ENCODE data around the gene SOCS1.

Gene SOCS1

DNA sequence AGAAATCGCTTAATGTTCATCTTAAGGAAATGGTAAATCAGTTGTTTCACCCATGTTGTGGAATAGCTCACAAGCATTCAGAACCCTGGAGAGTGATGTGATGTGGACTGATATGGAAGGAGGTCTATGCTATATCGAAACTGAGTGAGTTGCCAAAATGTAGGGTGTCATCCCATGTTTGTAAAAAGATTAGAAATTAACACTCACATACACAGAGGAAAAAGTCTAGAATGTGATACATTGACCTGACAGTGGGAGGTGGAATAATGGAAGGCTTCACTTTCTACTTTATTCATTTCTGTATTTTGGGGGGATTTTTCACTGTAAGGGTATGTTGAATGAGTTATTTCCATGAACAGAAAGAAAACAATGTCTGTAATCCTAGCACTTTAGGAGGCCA, 29.8 kb upstream of the SOCS1 start:
- DNase-seq (ENCODE audit: low spot score), result no peak

DNA sequence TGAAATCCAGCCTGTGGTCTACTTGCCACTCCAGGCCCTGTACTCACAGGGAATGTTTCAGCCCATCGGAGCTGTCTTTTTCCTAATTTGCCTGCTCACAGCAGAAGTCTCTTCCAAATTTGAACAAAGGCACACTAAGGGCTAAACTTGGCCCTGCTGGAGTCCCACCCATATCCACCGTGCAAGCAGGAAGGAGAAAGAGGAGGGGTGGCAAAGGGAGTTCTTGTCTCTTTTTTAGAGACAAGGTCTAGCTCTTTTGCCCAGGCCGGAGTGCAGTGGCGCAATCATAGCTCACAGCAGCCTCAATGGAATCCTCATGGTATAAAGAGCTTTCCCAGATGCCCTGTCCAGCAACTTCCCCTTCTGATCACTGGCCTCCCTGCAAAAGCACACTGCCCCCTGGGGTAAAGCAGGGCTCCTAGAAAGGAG, 27.8 kb upstream of the SOCS1 start:
- DNase-seq (ENCODE audit: low spot score), result no peak

DNA sequence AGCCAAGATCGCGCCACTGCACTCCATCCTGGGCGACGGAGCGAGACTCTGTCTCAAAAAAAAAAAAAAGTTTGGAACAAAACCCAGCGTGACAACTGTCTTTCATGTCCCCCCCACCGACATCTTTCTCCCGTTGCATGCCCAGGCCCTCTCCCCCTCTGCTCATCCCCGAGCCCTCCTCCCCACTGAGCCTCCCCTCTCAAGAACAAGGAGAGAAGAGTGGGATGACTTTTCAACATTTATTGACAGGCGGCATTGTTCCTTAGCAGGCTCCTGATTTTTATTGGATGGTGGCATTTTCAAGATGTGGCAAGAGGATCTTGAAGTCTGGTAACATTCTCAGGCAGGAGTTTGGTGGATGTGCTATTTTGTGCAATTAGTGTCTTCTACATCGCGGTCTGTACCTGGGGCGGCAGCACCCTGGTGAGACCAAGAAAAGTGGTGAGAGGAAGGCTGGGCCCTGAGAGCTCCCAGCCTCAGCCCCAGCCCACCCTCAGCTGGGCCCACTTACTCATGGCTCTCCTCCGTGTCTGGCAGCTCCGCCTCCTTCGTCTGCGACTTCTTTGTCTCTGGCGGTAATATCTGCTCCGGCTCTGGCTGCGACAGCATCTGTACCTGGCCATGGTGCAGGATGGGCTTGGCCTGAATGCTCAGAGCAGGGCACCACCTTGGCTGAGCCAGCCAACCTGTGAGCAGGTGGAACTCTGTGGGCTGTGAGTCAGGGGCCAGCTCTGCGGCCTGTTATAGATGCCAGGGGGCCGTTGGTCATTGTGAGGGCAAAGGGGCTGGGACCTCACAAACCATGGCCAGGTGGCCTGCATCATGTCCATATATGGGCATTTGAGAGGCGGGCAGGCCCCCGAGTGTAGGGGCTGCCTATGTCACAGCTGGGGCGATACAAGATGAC, 24.9 kb upstream of the SOCS1 start, which contains the start of gene PRM1:
TSS of gene PRM1 (minus strand) at position 715 of the 907 bp plus-strand sequence. CDS start at position 623, 92 bp downstream.
- DNase-seq (ENCODE audit: low spot score), result no peak

- no peak for DNase-seq (ENCODE audit: low spot score)
These were observed 23.0 kb upstream of the SOCS1 start for GRCh38 chr16:11278681-11279628.

- no peak for DNase-seq (ENCODE audit: low spot score)
These were observed 21.8 kb upstream of the SOCS1 start for GRCh38 chr16:11277607-11278337.

DNA sequence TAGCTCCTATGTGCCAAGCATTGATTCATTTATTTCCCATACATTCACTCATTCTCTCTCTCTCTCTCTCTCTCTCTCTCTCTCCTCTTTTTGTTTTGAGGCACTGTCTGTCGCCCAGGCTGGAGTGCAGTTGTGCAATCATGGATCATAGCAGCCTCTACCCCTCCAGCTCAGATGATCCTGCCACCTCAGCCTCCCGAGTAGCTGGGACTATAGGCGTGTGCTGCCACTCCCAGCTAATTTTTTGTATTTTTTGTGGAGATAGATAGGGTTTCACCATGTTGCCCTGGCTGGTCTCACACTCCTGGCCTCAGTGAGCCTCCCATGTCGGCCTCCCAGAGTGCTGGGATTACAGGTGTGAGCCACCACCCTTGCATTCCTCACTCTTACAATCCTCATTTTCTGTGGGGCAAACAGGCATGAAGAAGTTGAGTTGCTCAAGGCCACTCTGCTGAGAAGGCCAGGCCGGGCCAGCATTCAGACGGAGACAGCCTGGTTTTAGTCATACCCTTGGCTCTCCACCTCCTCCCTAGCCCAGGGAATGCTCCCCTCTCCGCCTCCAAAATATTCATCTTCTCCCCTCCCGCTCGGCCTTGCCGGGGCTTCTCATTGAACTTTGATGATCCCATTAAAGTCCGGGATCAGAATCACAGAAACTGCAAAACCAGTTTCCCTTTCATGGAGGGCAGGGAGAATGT, 21.0 kb upstream of the SOCS1 start:
- DNase-seq (ENCODE audit: low spot score), result no peak

DNA sequence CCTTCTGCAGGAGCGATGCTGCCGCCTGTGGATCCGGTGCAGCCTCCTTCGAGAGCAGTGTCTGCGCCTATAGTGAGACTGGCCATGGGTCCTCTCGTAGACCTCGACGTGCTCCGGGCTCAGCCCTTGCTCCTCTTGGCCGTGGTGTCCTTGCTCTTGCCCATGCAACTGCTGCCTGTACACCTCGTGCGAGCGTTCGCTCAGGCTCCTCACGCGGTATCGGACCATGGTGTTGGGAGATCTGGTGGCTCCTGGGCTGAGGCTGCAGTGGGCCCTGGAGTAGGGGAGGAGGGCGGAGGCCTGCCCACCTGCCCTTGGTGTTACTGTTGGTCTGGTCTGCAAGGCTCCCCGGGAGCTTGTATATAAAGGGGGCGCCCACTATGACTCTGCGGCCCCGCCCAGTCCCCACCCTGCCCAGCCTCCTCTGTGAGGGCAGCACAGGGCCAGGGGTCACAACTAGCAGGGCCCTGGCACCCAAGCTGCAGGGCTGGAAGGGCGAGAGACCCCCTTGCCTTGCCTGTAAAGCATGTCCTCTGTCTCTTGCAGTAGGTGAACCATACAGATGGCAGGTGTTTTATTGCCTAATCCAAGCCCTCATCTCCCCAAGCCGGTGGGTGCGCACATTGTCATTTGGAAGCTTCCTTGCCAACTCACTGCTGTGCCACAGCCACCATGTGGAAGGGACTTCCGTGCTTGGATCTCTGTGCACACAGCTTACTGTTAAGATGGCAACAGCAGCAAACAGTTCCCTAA, 20.3 kb upstream of the SOCS1 start, which contains the start of gene PRM2:
TSS of gene PRM2 (minus strand) at position 338 of the 753 bp plus-strand sequence. CDS start at position 228, 110 bp downstream.
- no peak for DNase-seq (ENCODE audit: low spot score)

DNA sequence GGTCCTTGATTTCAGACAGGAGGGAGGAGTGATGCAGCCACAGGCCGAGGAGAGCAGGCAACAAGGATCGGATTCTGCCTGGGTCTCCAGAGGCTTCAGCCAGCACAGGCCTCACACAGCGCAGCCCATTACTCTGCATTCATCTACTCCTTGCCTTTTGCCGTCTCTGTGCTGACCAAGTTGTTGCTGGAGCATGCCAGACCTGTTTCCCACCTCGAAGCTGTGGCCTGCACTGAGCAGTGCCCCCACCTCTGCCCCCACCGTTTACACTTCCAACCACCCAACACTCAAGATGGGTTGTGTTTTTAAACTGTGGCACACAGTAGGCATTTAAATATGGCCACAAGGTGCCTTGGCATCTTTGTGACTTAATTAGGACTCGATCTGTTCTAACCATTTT, 19.0 kb upstream of the SOCS1 start:
- DNase-seq (ENCODE audit: low spot score), result no peak

DNA sequence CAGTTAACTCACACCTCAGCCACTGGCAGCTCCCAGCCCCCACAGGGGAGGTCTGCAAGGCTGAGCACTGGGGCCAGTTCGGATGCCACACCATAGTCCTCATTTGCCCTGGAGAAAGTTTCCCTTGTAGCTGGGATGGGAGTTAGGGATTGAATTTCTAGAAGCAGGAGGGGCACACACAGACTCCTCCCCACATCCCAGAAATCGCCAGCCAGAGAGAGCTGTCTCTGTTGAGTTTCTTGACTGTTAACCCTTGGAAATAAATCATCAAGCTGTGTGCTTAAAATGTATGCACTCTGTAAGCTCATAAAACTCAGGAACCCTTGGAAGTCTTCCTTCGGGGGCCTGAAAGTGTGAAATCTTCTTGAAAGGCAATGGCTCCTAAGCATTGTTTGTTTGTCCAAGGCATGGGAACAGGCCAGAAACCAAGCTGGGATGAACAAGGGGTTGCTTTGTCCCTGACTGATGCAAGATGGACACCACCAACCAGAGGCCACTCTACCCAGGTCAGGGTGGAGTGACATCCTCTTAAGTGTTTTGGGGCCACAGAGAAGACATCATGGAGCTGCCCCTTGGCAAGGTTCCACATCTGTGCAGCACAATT, 17.8 kb upstream of the SOCS1 start:
- DNase-seq (ENCODE audit: low spot score), result no peak

- no peak for DNase-seq (ENCODE audit: low spot score)
These were observed 17.1 kb upstream of the SOCS1 start, which contains the start of gene PRM3 for GRCh38 chr16:11272921-11273720. PRM3 (minus strand) TSS chr16:11273629; CDS start chr16:11273595, 34 bp downstream.

DNA sequence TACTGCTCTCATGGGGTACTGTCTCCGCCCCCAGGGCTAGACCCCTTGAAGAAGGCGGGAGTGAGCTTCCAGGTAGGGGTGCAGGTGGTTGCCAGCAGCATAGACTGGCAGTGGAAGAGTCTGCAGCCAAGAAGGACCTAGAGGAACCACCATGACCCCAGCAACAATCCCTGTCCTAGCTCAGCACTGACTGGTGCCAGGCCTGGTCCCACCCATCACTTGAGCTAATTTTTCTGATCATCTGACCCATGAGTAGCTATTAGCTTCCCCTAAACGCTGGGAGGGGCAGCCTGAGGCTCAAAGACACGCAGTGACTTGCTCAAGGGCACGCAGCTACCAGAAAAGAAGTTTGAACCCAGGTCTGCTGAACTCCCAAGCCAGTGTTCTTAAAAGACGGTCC, 16.5 kb upstream of the SOCS1 start:
- DNase-seq (ENCODE audit: low spot score), result no peak

- DNase-seq (ENCODE audit: low spot score), result no peak
These were observed 15.6 kb upstream of the SOCS1 start for GRCh38 chr16:11271610-11272009.

- DNase-seq (ENCODE audit: low spot score), result no peak
These were observed 14.7 kb upstream of the SOCS1 start for GRCh38 chr16:11270602-11271162.

DNA sequence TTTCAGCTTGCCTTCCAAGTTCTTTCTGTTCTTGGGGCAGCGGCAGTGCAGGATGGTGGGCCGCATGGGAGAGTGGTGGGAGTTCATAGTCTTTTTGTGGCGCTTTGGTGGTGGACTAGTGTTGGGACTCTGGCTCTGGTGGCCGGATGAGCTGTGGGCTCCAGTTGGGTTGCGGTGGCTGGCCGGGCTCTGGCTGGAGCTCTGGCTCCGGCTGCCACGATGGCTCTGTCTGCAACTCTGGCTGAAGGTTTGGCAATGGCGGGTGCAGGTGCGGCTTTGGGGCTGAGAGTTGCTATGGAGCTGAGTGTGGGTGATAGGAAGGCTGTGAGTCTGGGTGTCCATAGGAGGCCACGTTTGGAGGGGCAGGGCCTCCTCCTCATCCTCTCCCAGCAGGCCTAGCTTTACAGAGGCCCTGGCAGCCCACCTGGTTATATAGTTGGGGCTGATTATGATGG, 12.9 kb upstream of the SOCS1 start, which contains the start of gene TNP2:
TSS of gene TNP2 (minus strand) at position 405 of the 455 bp plus-strand sequence. CDS start at position 342, 63 bp downstream.
- no peak for DNase-seq (ENCODE audit: low spot score)

DNA sequence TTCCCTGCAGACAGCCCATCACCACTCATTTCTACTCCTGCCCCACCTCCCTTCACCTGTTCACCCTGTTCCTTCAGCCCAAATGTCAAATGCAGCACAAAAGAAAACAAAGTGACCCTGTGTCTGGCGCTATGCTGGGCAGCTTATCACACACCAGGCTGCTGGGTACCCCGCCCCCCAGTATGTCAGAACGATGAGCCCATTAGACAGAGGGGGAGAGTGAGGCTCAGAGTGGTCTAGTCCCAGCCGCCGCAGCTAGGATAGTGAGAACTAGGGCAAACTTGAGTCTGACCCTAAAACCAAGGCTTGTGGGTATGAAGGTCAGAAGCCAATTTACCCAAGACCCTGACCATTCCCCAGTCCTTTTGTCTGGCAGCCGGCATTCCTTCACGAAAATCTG, 9.1 kb upstream of the SOCS1 start:
- no peak for DNase-seq (ENCODE audit: low spot score)

DNA sequence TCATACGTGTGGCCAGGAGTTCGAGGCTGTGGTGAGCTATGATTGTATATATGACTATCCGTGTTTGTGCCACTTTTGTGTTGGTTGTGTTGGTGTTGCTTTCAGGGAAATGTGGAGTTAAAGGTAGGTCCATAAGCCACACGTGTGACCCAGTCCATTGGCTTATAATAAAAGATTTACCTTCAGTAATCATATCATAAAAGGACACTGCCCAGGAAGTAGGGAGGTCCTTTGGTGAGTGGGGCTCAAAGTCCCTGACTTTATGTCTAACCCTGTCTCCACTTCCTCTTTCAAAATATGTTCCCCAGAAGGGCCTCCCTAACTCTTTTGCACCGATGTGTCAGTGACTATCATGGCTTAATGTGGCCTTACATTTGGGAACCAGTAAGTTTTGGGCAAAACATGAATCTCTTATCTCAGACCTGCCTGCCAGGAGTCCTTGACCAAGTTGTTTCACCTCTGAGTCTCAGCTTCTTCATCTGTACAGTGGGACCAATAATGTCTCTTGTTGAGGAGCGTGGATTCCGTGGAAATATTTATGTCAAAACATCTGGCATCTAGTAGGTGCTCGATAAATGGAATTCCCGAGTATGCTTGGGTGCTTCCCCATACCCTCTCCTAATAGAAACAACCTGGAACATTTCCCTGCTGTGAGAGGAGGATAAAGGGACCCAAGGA, 8.3 kb upstream of the SOCS1 start:
- DNase-seq (ENCODE audit: low spot score), result no peak

DNA sequence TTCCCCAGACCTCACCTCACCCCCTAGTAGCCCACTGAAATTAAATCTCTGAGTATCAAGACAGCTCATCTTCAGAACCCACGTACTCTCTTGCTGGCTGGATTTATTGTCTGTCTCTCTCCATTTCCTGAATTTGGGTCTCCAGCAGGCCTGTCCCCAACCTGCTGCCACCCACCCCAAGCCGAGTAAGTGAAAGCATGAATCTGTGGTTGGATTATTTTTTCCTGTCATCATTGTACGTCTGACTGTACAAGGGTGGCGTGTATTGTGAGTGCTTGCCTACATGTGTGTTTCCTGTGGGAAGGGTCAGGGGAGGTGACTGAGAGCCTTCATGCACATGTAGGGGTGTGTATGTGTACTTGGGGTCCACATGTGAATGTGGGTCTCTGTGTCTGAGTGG, 7.7 kb upstream of the SOCS1 start:
- peak; percentile 77 for DNase-seq (ENCODE audit: low spot score)

DNA sequence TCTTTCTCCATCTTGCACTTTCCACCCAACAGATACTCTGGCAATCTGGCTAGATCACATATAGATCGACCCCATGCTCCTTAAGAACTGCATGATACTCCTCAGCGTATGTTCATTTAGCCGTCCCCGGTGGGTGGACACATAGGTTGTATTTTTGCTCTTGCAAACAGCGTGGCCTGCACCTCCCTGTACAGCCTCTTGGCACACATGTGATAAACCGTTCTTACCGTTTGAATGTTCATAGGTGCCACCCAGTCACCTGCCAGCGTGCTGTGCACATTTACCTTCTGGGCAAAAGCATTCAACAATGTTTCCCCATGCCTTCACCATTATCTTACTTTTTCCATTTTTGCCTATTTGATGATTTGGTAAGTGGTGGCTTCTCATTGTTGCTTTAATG, 6.9 kb upstream of the SOCS1 start:
- DNase-seq (ENCODE audit: low spot score), result no peak

All from activated CD4-positive, alpha-beta T cell treated with anti-CD3 and anti-CD28 coated beads, Interleukin-2, Interleukin-4, amounts not matched to agents 100 ng/mL and 50 ng/mL, durations not matched to agents 16 hours and 8 hours (primary cell).